Muscle of back (tissue), 11 donors: ENCODE data around the gene CACNA1I. TPM values are rescaled to one million over a fixed set of nuclear protein-coding genes. Genes with fewer than 3 reads are reported as not detected.

ENCODE experiments used
- DNase-seq, 3 donors: peaks; one replicate each; pipeline versions ENCODE4 v3.0.0 to v3.0.0-alpha.2; 2013
- polyA plus RNA-seq, 10 donors: library from polyadenylated mRNA; unstranded; fragments of 120-200 nt; gene quantifications; one replicate each; pipeline ENCODE4 v1.2.1, GENCODE V29; 2013; ENCODE audit not compliant: insufficient read length in 10 of 10

CACNA1I gene
- polyA plus RNA-seq, 10 donors, result 0.07 to 1.2 (median 0.18) TPM

- DNase-seq, result no peak
Observed at GRCh38 chr22:39648630-39648950, 78.0 kb downstream of the CACNA1I start.

- no peak for DNase-seq
Observed at GRCh38 chr22:39649500-39650089, 79.0 kb downstream of the CACNA1I start.

GRCh38 chr22:39651053-39651996 lies 80.8 kb downstream of the CACNA1I start:
- DNase-seq, result no peak

GRCh38 chr22:39652990-39653786 lies 82.6 kb downstream of the CACNA1I start:
- no peak for DNase-seq

GRCh38 chr22:39653787-39654077 lies 83.2 kb downstream of the CACNA1I start:
- no peak for DNase-seq

GRCh38 chr22:39654131-39654926 lies 83.8 kb downstream of the CACNA1I start:
- no peak for DNase-seq

- no peak for DNase-seq
Observed at GRCh38 chr22:39655004-39655579, 84.5 kb downstream of the CACNA1I start.

GRCh38 chr22:39655831-39656230 lies 85.3 kb downstream of the CACNA1I start:
- no peak for DNase-seq

GRCh38 chr22:39656495-39657490 lies 86.2 kb downstream of the CACNA1I start:
- no peak for DNase-seq

- no peak for DNase-seq
Observed at GRCh38 chr22:39658367-39658766, 87.8 kb downstream of the CACNA1I start.

- DNase-seq, result no peak
Observed at GRCh38 chr22:39658806-39659463, 88.4 kb downstream of the CACNA1I start.

- DNase-seq, result no peak
Observed at GRCh38 chr22:39661501-39661841, 90.9 kb downstream of the CACNA1I start.

GRCh38 chr22:39661842-39662685 lies 91.5 kb downstream of the CACNA1I start:
- DNase-seq, result no peak

- no peak for DNase-seq
Observed at GRCh38 chr22:39662686-39663052, 92.1 kb downstream of the CACNA1I start.

- DNase-seq, result no peak
Observed at GRCh38 chr22:39663751-39664150, 93.2 kb downstream of the CACNA1I start.

- no peak for DNase-seq
Observed at GRCh38 chr22:39664485-39665200, 94.1 kb downstream of the CACNA1I start.

GRCh38 chr22:39665229-39665628 lies 94.7 kb downstream of the CACNA1I start:
- no peak for DNase-seq
